AG04450 (cell line): ENCODE measurements around the gene GTSF1L. TPM values are rescaled to one million over a fixed set of nuclear protein-coding genes. Genes with fewer than 3 reads are reported as not detected.

Experiments used
- CTCF ChIA-PET: fragments of 300-600, 350-600 bp; formaldehyde crosslinking; extraction: SDS; loops from one replicate; lab custom pipeline; 2022; ENCODE audit warnings: antibody characterized with exemption, inconsistent platforms; lab: Charles Lee
- POLR2A ChIA-PET: fragments of 350-600 bp; formaldehyde crosslinking; extraction: SDS; loops from one replicate; lab custom pipeline; 2021; ENCODE audit warnings: antibody characterized with exemption, inconsistent platforms; lab: Yijun Ruan, JAX
- DNase-seq: peaks from one replicate; pipeline ENCODE4 v3.0.0-alpha.2; 2011; ENCODE audit warnings: low read depth, low spot score
- H3K27ac ChIP-seq: one replicate; pipeline ENCODE4 v1.5.1; 2012; ENCODE audit warnings: low read depth, low read length, control low read depth
- H3K27me3 ChIP-seq: one replicate; pipeline ENCODE4 v1.6.0; 2012; ENCODE audit warnings: low read length; ENCODE audit not compliant: control insufficient read depth, insufficient read depth
- H3K4me3 ChIP-seq: 2 replicates; pipeline ENCODE4 v1.5.1; 2011; ENCODE audit warnings: mild to moderate bottlenecking, low read depth, low read length, control low read depth
- H3K9me3 ChIP-seq: 2 replicates; pipeline ENCODE4 v1.5.1; 2012; ENCODE audit warnings: low read length; ENCODE audit not compliant: control insufficient read depth, insufficient read depth
- CTCF ChIP-seq: IDR thresholded peaks from 2 replicates; pipeline ENCODE4 v1.5.1; 2011; ENCODE audit warnings: low read depth, low read length, control low read depth, inconsistent platforms
- polyA plus RNA-seq: library from polyadenylated mRNA; depleted of rRNA; stranded (reverse); fragments of >200 nt; gene quantifications from 2 replicates; pipeline ENCODE4 v1.2.3, GENCODE V29; 2011

GTSF1L gene
- polyA plus RNA-seq, 1 experiment: not detected

GRCh38 chr20:43700627-43701026, 26.2 kb downstream of the GTSF1L start:
- CTCF ChIA-PET: no interaction called here
- Histone ChIP-seq H3K9me3 (no peaks in the 10 kb centered on the region), H3K27ac (no peak overlapping the region), H3K27me3 (no peaks in the 10 kb centered on the region), H3K4me3 (no peak overlapping the region)
- POLR2A ChIA-PET: no interaction called here
- DNase-seq: no peak
- TF ChIP-seq CTCF: no peak

GRCh38 chr20:43699941-43700565, 26.7 kb downstream of the GTSF1L start:
- ChIA-PET POLR2A (no interaction called here), CTCF (no interaction called here)
- no peak overlapping the region for H3K4me3 ChIP-seq
- no peak overlapping the region for H3K27ac ChIP-seq
- no peaks in the 10 kb centered on the region for H3K9me3 ChIP-seq
- TF ChIP-seq CTCF: no peak
- no peaks in the 10 kb centered on the region for H3K27me3 ChIP-seq
- no peak for DNase-seq

GRCh38 chr20:43695571-43695970, 31.2 kb downstream of the GTSF1L start:
- CTCF ChIA-PET: no interaction called here
- DNase-seq: no peak

GRCh38 chr20:43694763-43695162, 32.0 kb downstream of the GTSF1L start:
- CTCF ChIA-PET: no interaction called here
- Histone ChIP-seq H3K27me3 (no peaks in the 10 kb centered on the region), H3K9me3 (no peaks in the 10 kb centered on the region), H3K4me3 (no peak overlapping the region), H3K27ac (no peak overlapping the region)
- no peak for TF ChIP-seq CTCF
- POLR2A ChIA-PET: no interaction called here
- DNase-seq: no peak

More at GRCh38 chr20:43695571-43695970, 31.2 kb downstream of the GTSF1L start:
- Histone ChIP-seq H3K27ac (no peak overlapping the region), H3K27me3 (no peaks in the 10 kb centered on the region), H3K9me3 (no peaks in the 10 kb centered on the region), H3K4me3 (no peak overlapping the region)
- no peak for TF ChIP-seq CTCF
- POLR2A ChIA-PET: no interaction called here

- no peak for DNase-seq
- Histone ChIP-seq H3K27me3 (no peaks in the 10 kb centered on the region), H3K9me3 (no peaks in the 10 kb centered on the region), H3K27ac (no peak overlapping the region), H3K4me3 (no peak overlapping the region)
- POLR2A ChIA-PET: interaction anchor here (0.6 to 0.7 kb wide), 2 partner anchors 297 to 335 kb away, joined by 5 to 7 read pairs; no protein-coding TSS in a partner anchor
- TF ChIP-seq CTCF: peak; percentile 63
- CTCF ChIA-PET: interaction anchor here (1.0 to 3.0 kb wide), 7 partner anchors 11 to 397 kb away, joined by 3 to 23 read pairs (median 5); no protein-coding TSS in a partner anchor
Observed at GRCh38 chr20:43691928-43692524, 34.8 kb downstream of the GTSF1L start.
